Tibial artery (tissue), 4 donors: ENCODE data around the gene TRIM41.
A peak's percentile ranks its signal among the peaks of the same experiment; 100 is the strongest.

Experiments used
- DNase-seq, 2 donors: peaks; one replicate each; pipeline ENCODE4 v3.0.0-alpha.2; 2019
- H3K27ac ChIP-seq, 2 donors: fragments of 200-600 bp; sonication (generic) in 1 of 2; 1 replicate in 1 of 2; 2 replicates in 1 of 2; pipeline ENCODE4 v1.5.1; 2018 to 2019; ENCODE audit warnings: mild to moderate bottlenecking in 1 of 2
- H3K27me3 ChIP-seq, 2 donors: fragments of 200-600 bp; sonication (generic) in 1 of 2; one replicate each; pipeline versions ENCODE4 v1.5.1 to v1.6.0; 2016 to 2019
- H3K36me3 ChIP-seq, 3 donors: fragments of 200-600 bp; sonication (generic) in 2 of 3; one replicate each; pipeline ENCODE4 v1.5.1; 2016 to 2019; ENCODE audit warnings: mild to moderate bottlenecking in 2 of 3
- H3K4me1 ChIP-seq, 4 donors: fragments of 200-600 bp; sonication (generic) in 2 of 4; 1 replicate in 3 of 4; 2 replicates in 1 of 4; pipeline ENCODE4 v1.5.1; 2016 to 2019
- H3K4me3 ChIP-seq, 2 donors: fragments of 200-600 bp; sonication (generic) in 1 of 2; 1 replicate in 1 of 2; 2 replicates in 1 of 2; pipeline ENCODE4 v1.5.1; 2018 to 2019; ENCODE audit warnings: mild to moderate bottlenecking in 2 of 2
- H3K9me3 ChIP-seq, 3 donors: fragments of 200-600 bp; sonication (generic) in 1 of 3; one replicate each; pipeline ENCODE4 v1.5.1; 2016 to 2019
- intact Hi-C: fragments of 100-400 bp; cut with DNase I; formaldehyde crosslinking; loops from one replicate; pipeline ENCODE4 v1.15.0; 2023; ENCODE audit warnings: low total_unique reads
- TF ChIP-seq, protein P1 (sequence below), 2 experiments: fragments of 200-600 bp in 1 of 2; fragments of 450-650 bp in 1 of 2; IDR thresholded peaks; one replicate each; pipeline ENCODE4 v1.5.1; 2017 to 2019; ENCODE audit warnings: antibody characterized with exemption in 2 of 2, mild to moderate bottlenecking in 1 of 2, moderate library complexity in 1 of 2

The TRIM41 gene

GRCh38 chr5:181182651-181183050 lies 40.4 kb upstream of the TRIM41 start:
- intact Hi-C loops = loop anchor here (10.0 kb wide), 1 partner anchor 378 kb away; the partner anchor contains the start of gene MGAT1
- peaks cover 0 to 16% (median 12%) of the 10 kb centered on the region in 4 donors for H3K4me1 ChIP-seq
- no peaks in the 10 kb centered on the region for H3K27me3 ChIP-seq
- H3K27ac ChIP-seq = no peak overlapping the region
- H3K36me3 ChIP-seq = no peaks in the 10 kb centered on the region
- no peak for DNase-seq
- TF ChIP-seq, protein P1, sequence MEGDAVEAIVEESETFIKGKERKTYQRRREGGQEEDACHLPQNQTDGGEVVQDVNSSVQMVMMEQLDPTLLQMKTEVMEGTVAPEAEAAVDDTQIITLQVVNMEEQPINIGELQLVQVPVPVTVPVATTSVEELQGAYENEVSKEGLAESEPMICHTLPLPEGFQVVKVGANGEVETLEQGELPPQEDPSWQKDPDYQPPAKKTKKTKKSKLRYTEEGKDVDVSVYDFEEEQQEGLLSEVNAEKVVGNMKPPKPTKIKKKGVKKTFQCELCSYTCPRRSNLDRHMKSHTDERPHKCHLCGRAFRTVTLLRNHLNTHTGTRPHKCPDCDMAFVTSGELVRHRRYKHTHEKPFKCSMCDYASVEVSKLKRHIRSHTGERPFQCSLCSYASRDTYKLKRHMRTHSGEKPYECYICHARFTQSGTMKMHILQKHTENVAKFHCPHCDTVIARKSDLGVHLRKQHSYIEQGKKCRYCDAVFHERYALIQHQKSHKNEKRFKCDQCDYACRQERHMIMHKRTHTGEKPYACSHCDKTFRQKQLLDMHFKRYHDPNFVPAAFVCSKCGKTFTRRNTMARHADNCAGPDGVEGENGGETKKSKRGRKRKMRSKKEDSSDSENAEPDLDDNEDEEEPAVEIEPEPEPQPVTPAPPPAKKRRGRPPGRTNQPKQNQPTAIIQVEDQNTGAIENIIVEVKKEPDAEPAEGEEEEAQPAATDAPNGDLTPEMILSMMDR (IDR thresholded peaks at IDR 0.05) = no peak
- no peaks in the 10 kb centered on the region for H3K9me3 ChIP-seq
- H3K4me3 ChIP-seq = no peak overlapping the region

DNA sequence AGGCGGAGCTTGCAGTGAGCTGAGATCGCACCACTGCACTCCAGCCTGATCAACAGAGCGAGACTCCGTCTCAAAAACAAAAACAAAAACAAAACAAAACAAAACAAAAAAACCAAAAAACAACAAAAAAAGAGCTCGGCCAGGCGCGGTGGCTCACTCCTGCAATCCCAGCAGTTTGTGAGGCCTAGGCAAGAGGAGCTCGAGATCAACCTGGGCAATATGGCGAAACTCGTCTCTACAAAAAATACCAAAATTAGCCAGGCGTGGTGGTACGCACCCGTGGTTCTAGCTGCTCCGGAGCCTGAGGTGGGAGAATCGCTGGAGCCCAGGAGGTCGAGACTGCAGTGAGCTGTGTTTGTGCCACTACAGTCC lies 38.2 kb upstream of the TRIM41 start:
- Histone ChIP-seq H3K4me1 (peaks cover 0 to 19% (median 12%) of the 10 kb centered on the region in 4 donors), H3K27me3 (no peaks in the 10 kb centered on the region), H3K4me3 (peak overlapping the region; percentile 59 to 64), H3K27ac (peak overlapping the region in 1 of 2 donors; percentile 72), H3K36me3 (no peaks in the 10 kb centered on the region), H3K9me3 (no peaks in the 10 kb centered on the region)
- TF ChIP-seq, protein P1 (IDR thresholded peaks at IDR 0.05) = no peak
- DNase-seq = no peak
- intact Hi-C loops = loop anchor here (5.0 to 10.0 kb wide), 2 partner anchors 77 to 380 kb away; partner anchors contain the start of genes MGAT1 and TRIM52

DNA sequence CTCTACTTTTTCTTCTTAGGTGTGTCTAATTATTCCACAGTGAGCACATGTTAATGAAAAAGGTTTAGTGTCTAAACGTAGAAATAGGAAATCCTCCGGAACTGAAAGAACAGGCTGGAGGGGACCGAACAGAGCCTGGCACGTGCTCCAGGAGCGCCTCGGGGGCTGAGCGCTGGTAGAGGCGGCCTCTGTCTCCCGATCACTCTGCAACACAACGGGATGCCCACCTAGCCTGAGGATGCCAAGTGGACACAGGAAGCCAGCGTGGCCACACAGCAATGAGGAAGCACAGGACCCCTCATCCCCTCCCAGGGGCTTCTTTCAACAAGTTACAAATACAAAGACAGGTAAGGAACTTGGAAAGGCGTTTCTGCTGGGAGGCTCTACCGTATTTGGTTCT lies 37.5 kb upstream of the TRIM41 start:
- DNase-seq = no peak
- TF ChIP-seq, protein P1 (IDR thresholded peaks at IDR 0.05) = no peak
- no peaks in the 10 kb centered on the region for H3K9me3 ChIP-seq
- H3K27ac ChIP-seq = no peak overlapping the region
- H3K4me3 ChIP-seq = no peak overlapping the region
- intact Hi-C loops = loop anchor here (5.0 to 10.0 kb wide), 2 partner anchors 77 to 381 kb away; partner anchors contain the start of genes MGAT1 and TRIM52
- peaks cover 0 to 19% (median 15%) of the 10 kb centered on the region in 4 donors for H3K4me1 ChIP-seq
- H3K27me3 ChIP-seq = no peaks in the 10 kb centered on the region
- H3K36me3 ChIP-seq = no peaks in the 10 kb centered on the region

DNA sequence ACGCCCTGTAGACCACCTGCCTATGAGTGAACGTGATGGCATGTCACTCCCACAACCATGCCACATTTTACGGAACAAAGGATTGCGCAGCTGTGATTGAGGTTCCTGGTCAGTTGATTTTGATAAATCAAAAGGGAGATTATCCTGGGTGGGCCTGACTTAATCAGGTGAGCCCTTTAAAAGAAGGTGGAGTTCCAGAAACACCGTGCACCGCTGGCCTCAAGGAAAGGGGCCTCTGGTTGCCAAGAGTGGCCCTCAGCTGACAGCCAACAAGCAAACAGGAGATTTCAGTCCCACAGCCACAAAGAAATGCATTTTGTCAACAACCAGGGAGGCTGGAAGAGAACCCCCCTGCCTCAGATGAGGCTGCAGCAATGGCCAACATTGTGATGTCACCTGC lies 37.1 kb upstream of the TRIM41 start:
- no peak overlapping the region for H3K27ac ChIP-seq
- TF ChIP-seq, protein P1 (IDR thresholded peaks at IDR 0.05) = no peak
- no peaks in the 10 kb centered on the region for H3K36me3 ChIP-seq
- H3K4me1 ChIP-seq = peaks cover 0 to 19% (median 16%) of the 10 kb centered on the region in 4 donors
- H3K9me3 ChIP-seq = no peaks in the 10 kb centered on the region
- H3K27me3 ChIP-seq = no peaks in the 10 kb centered on the region
- intact Hi-C loops = loop anchor here (5.0 to 10.0 kb wide), 2 partner anchors 76 to 381 kb away; partner anchors contain the start of genes MGAT1 and TRIM52
- DNase-seq = no peak
- H3K4me3 ChIP-seq = no peak overlapping the region

GRCh38 chr5:181186986-181187499 lies 36.0 kb upstream of the TRIM41 start:
- H3K4me1 ChIP-seq = peaks cover 0 to 19% (median 16%) of the 10 kb centered on the region in 4 donors
- H3K27me3 ChIP-seq = no peaks in the 10 kb centered on the region
- H3K4me3 ChIP-seq = peak overlapping the region; percentile 93 to 96
- H3K9me3 ChIP-seq = no peaks in the 10 kb centered on the region
- TF ChIP-seq, protein P1 (IDR thresholded peaks at IDR 0.05) = no peak
- H3K36me3 ChIP-seq = no peaks in the 10 kb centered on the region
- intact Hi-C loops = loop anchor here (5.0 to 10.0 kb wide), 2 partner anchors 75 to 382 kb away; partner anchors contain the start of genes MGAT1 and TRIM52
- peak overlapping the region; percentile 93 to 96 for H3K27ac ChIP-seq
- no peak for DNase-seq
